HG02798 (cell line): ENCODE results near the gene TMEM151B.

Experiments used
- ATAC-seq: cut with Tn5 transposase; IDR thresholded peaks from one replicate; pipeline ENCODE4 v1.9.1; 2021; ENCODE audit warnings: mild to moderate bottlenecking; ENCODE audit not compliant: unreplicated experiment, poor library complexity

Gene TMEM151B

GRCh38 chr6:44250067-44250717 is 20.1 kb upstream of the TMEM151B start:
- ATAC-seq, result no peak

GRCh38 chr6:44250718-44251123 is 19.5 kb upstream of the TMEM151B start:
- no peak for ATAC-seq

- ATAC-seq, result no peak
These were observed 18.4 kb upstream of the TMEM151B start for GRCh38 chr6:44251576-44252524.

GRCh38 chr6:44253307-44254101 is 16.7 kb upstream of the TMEM151B start:
- ATAC-seq, result no peak

GRCh38 chr6:44254191-44255104 is 15.8 kb upstream of the TMEM151B start:
- ATAC-seq, result no peak

- no peak for ATAC-seq
These were observed 15.0 kb upstream of the TMEM151B start for GRCh38 chr6:44255105-44255808.

- ATAC-seq, result no peak
These were observed 14.1 kb upstream of the TMEM151B start for GRCh38 chr6:44255871-44256774.

- no peak for ATAC-seq
These were observed 13.6 kb upstream of the TMEM151B start for GRCh38 chr6:44256775-44257024.

GRCh38 chr6:44257025-44257752 is 13.1 kb upstream of the TMEM151B start, which contains the start of gene SLC35B2:
SLC35B2 (minus strand) TSS chr6:44257528; CDS start chr6:44257410, 118 bp downstream.
- peak; percentile 59 for ATAC-seq

- ATAC-seq, result peak; percentile 9
These were observed 12.4 kb upstream of the TMEM151B start for GRCh38 chr6:44257753-44258324.

- no peak for ATAC-seq
These were observed 11.9 kb upstream of the TMEM151B start for GRCh38 chr6:44258325-44258863.

GRCh38 chr6:44258921-44259320 is 11.3 kb upstream of the TMEM151B start:
- ATAC-seq, result no peak

GRCh38 chr6:44260011-44260410 is 10.2 kb upstream of the TMEM151B start:
- no peak for ATAC-seq

- no peak for ATAC-seq
These were observed 9.6 kb upstream of the TMEM151B start for GRCh38 chr6:44260451-44261297.

GRCh38 chr6:44261581-44261980 is 8.7 kb upstream of the TMEM151B start:
- ATAC-seq, result no peak
